HepG2 (cell line): Measurements from ENCODE around the gene OSCP1. TPM values are rescaled to one million over a fixed set of nuclear protein-coding genes. Genes with fewer than 3 reads are reported as not detected.

Experiments
- CAMTA2 ChIP-seq: sonication (generic); formaldehyde crosslinking; IDR thresholded peaks from 2 replicates; pipeline ENCODE4 v1.4.0; 2020; ENCODE audit warnings: mild to moderate bottlenecking, missing genetic modification reagents, borderline replicate concordance
- CHD4 ChIP-seq: fragments of 200-600 bp; sonication (generic); IDR thresholded peaks from 2 replicates; pipeline ENCODE4 v1.7.0; 2017; ENCODE audit warnings: mild to moderate bottlenecking, low read length, borderline replicate concordance
- DNMT3B ChIP-seq: conservative IDR thresholded peaks from 2 replicates; pipeline ENCODE4 v1.6.1; 2016; ENCODE audit warnings: missing biosample characterization, control low read depth
- GLMP ChIP-seq: sonication (generic); formaldehyde crosslinking; IDR thresholded peaks from 2 replicates; pipeline ENCODE4 v1.9.0; 2021; ENCODE audit warnings: missing genetic modification reagents, mild to moderate bottlenecking, borderline replicate concordance
- GZF1 ChIP-seq: sonication (generic); formaldehyde crosslinking; IDR thresholded peaks from 2 replicates; pipeline ENCODE4 v1.5.1; 2020; ENCODE audit warnings: mild to moderate bottlenecking, missing genetic modification reagents
- HOXA9 ChIP-seq: sonication (generic); formaldehyde crosslinking; IDR thresholded peaks from 2 replicates; pipeline ENCODE4 v1.8.1; 2022; ENCODE audit warnings: missing genetic modification reagents, mild to moderate bottlenecking, moderate library complexity, borderline replicate concordance
- MEIS1 ChIP-seq: sonication (generic); formaldehyde crosslinking; IDR thresholded peaks from 2 replicates; pipeline ENCODE4 v1.9.0; 2021; ENCODE audit warnings: mild to moderate bottlenecking, missing genetic modification reagents, moderate library complexity, borderline replicate concordance
- PHF20 ChIP-seq: sonication (generic); formaldehyde crosslinking; IDR thresholded peaks from 2 replicates; pipeline ENCODE4 v1.5.0; 2020; ENCODE audit warnings: mild to moderate bottlenecking, missing genetic modification reagents
- RBFOX2 ChIP-seq: fragments of 200-400 bp; formaldehyde crosslinking; IDR thresholded peaks from 2 replicates; pipeline ENCODE4 v1.6.1; 2017; ENCODE audit warnings: low read depth, mild to moderate bottlenecking, low read length
- RBM39 ChIP-seq: fragments of 200-400 bp; formaldehyde crosslinking; IDR thresholded peaks from one replicate; pipeline ENCODE4 v1.6.1; 2018; ENCODE audit warnings: antibody characterized with exemption, mild to moderate bottlenecking, low read depth, low read length; ENCODE audit not compliant: poor library complexity, severe bottlenecking
- TARDBP ChIP-seq: sonication (generic); formaldehyde crosslinking; IDR thresholded peaks from 2 replicates; pipeline ENCODE4 v1.8.0; 2022; ENCODE audit warnings: mild to moderate bottlenecking, missing genetic modification reagents
- ZNF207 ChIP-seq: fragments of 450-650 bp; IDR thresholded peaks from 2 replicates; pipeline ENCODE4 v1.6.1; 2016; ENCODE audit warnings: antibody characterized with exemption, borderline replicate concordance
- ZNF329 ChIP-seq: sonication (generic); formaldehyde crosslinking; IDR thresholded peaks from 2 replicates; pipeline ENCODE4 v1.9.0; 2021; ENCODE audit warnings: low read depth, mild to moderate bottlenecking, missing genetic modification reagents
- ZNF589 ChIP-seq: sonication (generic); formaldehyde crosslinking; conservative IDR thresholded peaks from 2 replicates; pipeline ENCODE4 v1.8.0; 2022; ENCODE audit warnings: mild to moderate bottlenecking, moderate library complexity, missing genetic modification reagents
- polyA plus RNA-seq, 8 experiments: library from polyadenylated mRNA; depleted of rRNA in 3 of 8; stranded (reverse) in 7 of 8; unstranded in 1 of 8; fragments of >200 nt; fragmentation: Illumina TruSeq in 4 of 8; extraction: Trizol in 4 of 8; gene quantifications; 2 replicates each; pipeline versions ENCODE4 v1.2.1 to v1.2.3, GENCODE V29; 2011 to 2016; ENCODE audit warnings: low read depth in 4 of 8, missing spikeins in 1 of 8, mixed read lengths in 1 of 8; ENCODE audit not compliant: insufficient read depth in 1 of 8
- total RNA-seq, 5 experiments: library from RNA; depleted of rRNA; stranded (reverse); fragments of >200 nt; fragmentation: Illumina TruSeq; extraction: Trizol; gene quantifications; 2 replicates each; pipeline ENCODE4 v1.2.3, GENCODE V29; 2016; ENCODE audit warnings: low read depth in 1 of 5
- TF ChIP-seq, protein P1 (sequence below), 2 experiments: sonication (generic) in 1 of 2; formaldehyde crosslinking in 1 of 2; IDR thresholded peaks; 2 replicates each; pipeline versions ENCODE4 v1.5.1 to v1.6.1; 2011 to 2020; ENCODE audit warnings: borderline replicate concordance in 1 of 2, low read depth in 1 of 2, low read length in 1 of 2, mild to moderate bottlenecking in 1 of 2, missing genetic modification reagents in 1 of 2, moderate library complexity in 1 of 2
- TF ChIP-seq, protein P2 (sequence below): sonication (generic); formaldehyde crosslinking; IDR thresholded peaks from 2 replicates; pipeline ENCODE4 v1.9.0; 2021; ENCODE audit warnings: missing genetic modification reagents, borderline replicate concordance
- TF ChIP-seq, protein P3 (sequence below): sonication (generic); formaldehyde crosslinking; IDR thresholded peaks from 2 replicates; pipeline ENCODE4 v1.5.1; 2020; ENCODE audit warnings: mild to moderate bottlenecking, missing genetic modification reagents, moderate library complexity
- TF ChIP-seq, protein P4 (sequence below): IDR thresholded peaks from 2 replicates; pipeline ENCODE4 v1.6.1; 2016; ENCODE audit warnings: mild to moderate bottlenecking, missing biosample characterization, missing genetic modification reagents

OSCP1 gene
- total and polyA plus RNA-seq, 2 of the 13 experiments (the other 11 are each of a cell fraction or from before 2014, with no cell fraction given) = 0.60 to 0.84 TPM

DNA sequence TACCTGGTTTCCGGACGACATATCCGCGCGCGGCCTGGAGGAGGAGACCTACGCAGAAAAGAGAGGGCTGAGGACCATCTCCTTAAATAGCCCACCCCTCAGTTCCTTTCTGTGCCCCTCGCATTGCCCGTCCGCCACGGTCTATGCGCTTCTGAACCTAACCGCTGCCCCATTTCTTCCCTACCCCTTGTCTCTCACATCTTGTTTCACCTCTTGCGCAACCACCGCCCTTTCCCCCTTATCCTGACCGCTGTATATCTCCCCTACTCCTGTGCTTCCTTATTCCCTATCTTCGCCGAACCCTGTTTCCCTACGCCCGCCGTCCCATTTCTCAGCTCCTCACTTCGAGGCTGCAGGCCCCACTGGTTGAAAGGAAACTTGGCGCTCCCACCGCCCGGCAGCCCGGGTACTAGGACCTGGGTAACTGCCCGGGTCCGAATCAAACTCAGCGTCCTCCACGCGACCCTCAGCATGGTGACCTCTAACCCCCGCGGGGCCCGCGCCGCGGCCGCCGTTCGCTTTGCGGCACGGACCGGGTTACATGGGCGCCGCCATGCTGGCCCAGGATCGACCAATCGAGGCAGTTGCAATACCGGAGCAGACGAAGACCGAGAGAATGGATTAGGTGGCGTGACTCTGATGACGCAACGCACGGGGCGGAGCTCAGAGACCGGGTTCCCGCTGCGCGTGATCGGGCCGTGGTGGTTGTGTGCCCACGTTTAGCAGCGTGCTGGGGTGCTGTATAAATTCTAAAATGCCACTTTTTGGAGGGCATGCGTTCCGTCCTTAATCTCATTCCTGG is 13.8 kb upstream of the OSCP1 start, which contains the start of gene MRPS15 (continued):
- 0 out of 2 replicates have a peak, but pooled peaks have one; percentile 70 for TF ChIP-seq TARDBP (CRISPR knock-in tag)
- TF ChIP-seq RBM39 = peak; percentile 89
- TF ChIP-seq GLMP = no peak
- TF ChIP-seq PHF20 (CRISPR knock-in tag) = peak; percentile 96
- peak; percentile 60; the same call in 1 of the 2 replicates for TF ChIP-seq ZNF589 (CRISPR knock-in tag)
- TF ChIP-seq MEIS1 (CRISPR knock-in tag) = no peak
- TF ChIP-seq, protein P1, sequence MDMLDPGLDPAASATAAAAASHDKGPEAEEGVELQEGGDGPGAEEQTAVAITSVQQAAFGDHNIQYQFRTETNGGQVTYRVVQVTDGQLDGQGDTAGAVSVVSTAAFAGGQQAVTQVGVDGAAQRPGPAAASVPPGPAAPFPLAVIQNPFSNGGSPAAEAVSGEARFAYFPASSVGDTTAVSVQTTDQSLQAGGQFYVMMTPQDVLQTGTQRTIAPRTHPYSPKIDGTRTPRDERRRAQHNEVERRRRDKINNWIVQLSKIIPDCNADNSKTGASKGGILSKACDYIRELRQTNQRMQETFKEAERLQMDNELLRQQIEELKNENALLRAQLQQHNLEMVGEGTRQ (IDR thresholded peaks at IDR 0.05; ENCODE audit: low read depth, low read length) = peak; percentile 59
- TF ChIP-seq, protein P1 (CRISPR knock-in tag; IDR thresholded peaks at IDR 0.05; ENCODE audit: borderline replicate concordance) = peak; percentile 68
- peak; percentile 89 for TF ChIP-seq RBFOX2
- TF ChIP-seq, protein P2, sequence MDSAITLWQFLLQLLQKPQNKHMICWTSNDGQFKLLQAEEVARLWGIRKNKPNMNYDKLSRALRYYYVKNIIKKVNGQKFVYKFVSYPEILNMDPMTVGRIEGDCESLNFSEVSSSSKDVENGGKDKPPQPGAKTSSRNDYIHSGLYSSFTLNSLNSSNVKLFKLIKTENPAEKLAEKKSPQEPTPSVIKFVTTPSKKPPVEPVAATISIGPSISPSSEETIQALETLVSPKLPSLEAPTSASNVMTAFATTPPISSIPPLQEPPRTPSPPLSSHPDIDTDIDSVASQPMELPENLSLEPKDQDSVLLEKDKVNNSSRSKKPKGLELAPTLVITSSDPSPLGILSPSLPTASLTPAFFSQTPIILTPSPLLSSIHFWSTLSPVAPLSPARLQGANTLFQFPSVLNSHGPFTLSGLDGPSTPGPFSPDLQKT = no peak
- TF ChIP-seq ZNF207 = no peak
- TF ChIP-seq, protein P3, sequence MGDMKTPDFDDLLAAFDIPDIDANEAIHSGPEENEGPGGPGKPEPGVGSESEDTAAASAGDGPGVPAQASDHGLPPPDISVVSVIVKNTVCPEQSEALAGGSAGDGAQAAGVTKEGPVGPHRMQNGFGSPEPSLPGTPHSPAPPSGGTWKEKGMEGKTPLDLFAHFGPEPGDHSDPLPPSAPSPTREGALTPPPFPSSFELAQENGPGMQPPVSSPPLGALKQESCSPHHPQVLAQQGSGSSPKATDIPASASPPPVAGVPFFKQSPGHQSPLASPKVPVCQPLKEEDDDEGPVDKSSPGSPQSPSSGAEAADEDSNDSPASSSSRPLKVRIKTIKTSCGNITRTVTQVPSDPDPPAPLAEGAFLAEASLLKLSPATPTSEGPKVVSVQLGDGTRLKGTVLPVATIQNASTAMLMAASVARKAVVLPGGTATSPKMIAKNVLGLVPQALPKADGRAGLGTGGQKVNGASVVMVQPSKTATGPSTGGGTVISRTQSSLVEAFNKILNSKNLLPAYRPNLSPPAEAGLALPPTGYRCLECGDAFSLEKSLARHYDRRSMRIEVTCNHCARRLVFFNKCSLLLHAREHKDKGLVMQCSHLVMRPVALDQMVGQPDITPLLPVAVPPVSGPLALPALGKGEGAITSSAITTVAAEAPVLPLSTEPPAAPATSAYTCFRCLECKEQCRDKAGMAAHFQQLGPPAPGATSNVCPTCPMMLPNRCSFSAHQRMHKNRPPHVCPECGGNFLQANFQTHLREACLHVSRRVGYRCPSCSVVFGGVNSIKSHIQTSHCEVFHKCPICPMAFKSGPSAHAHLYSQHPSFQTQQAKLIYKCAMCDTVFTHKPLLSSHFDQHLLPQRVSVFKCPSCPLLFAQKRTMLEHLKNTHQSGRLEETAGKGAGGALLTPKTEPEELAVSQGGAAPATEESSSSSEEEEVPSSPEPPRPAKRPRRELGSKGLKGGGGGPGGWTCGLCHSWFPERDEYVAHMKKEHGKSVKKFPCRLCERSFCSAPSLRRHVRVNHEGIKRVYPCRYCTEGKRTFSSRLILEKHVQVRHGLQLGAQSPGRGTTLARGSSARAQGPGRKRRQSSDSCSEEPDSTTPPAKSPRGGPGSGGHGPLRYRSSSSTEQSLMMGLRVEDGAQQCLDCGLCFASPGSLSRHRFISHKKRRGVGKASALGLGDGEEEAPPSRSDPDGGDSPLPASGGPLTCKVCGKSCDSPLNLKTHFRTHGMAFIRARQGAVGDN (CRISPR knock-in tag) = peak; percentile 93
- TF ChIP-seq, protein P4, sequence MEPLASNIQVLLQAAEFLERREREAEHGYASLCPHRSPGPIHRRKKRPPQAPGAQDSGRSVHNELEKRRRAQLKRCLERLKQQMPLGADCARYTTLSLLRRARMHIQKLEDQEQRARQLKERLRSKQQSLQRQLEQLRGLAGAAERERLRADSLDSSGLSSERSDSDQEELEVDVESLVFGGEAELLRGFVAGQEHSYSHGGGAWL (CRISPR knock-in tag) = peak; percentile 94
- TF ChIP-seq CAMTA2 (CRISPR knock-in tag) = no peak
- no peak; the same call in 1 of the 2 replicates for TF ChIP-seq ZNF329 (CRISPR knock-in tag)
- TF ChIP-seq GZF1 = no peak
- TF ChIP-seq HOXA9 (CRISPR knock-in tag) = peak; percentile 89; the same call in 1 of the 2 replicates
- no peak; the same call in 1 of the 2 replicates for TF ChIP-seq DNMT3B (CRISPR knock-in tag)
- TF ChIP-seq CHD4 = 0 out of 2 replicates have a peak, but pooled peaks have one; percentile 26
